Ammon's horn (tissue), 1 donor: ENCODE measurements around the gene GET4.
"Not testable (repeated sequence)": the region's sequence is repeated elsewhere in the genome, so short reads cannot be mapped to it uniquely, and the experiment has no call there.

Experiments used
- DNase-seq: peaks from one replicate; pipeline ENCODE4 v3.0.0-alpha.2; 2016; ENCODE audit warnings: low spot score

The GET4 gene

DNA sequence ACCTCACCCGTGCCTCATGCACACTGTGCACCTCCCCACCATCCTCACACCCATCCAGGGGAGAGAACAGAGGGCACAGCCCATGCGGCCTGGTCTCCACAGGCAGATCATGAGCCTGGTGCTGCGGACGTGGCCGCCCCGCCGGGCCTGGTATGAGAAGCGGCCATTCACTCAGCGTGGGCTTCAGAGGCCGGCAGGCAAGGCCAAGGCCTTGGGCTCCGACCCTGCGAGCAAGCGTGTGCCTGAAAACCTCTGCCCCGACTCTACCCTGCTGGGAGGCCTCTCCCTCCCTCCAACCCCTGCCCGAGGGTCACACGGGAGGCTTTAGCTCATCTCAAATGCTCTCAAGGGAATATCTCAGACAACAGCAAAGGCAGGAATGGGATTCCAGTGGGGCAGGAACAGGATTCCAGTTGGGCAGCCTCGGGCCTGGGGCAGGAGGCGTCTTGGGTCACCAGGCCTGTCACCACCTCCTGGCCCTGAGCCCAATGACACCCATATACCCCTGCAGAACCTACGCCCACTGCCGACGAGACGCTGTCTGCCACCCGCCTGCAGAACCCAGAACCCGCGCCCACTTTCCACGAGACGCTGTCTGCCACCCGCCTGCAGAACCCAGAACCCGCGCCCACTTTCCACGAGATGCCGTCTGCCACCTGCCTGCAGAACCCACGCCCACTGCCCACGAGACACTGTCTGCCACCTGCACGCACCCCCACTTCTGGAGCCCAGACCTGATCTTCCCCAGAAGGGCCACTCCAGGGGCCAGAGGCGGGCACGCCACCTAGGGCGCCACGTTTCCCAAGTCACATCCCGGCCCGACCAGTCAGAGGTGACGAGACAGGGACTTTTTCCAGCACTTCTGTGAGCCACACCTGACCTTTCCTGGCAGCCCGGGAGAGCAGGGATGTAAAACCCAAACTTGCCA lies 39.2 kb downstream of the GET4 start:
- no peak for DNase-seq

DNA sequence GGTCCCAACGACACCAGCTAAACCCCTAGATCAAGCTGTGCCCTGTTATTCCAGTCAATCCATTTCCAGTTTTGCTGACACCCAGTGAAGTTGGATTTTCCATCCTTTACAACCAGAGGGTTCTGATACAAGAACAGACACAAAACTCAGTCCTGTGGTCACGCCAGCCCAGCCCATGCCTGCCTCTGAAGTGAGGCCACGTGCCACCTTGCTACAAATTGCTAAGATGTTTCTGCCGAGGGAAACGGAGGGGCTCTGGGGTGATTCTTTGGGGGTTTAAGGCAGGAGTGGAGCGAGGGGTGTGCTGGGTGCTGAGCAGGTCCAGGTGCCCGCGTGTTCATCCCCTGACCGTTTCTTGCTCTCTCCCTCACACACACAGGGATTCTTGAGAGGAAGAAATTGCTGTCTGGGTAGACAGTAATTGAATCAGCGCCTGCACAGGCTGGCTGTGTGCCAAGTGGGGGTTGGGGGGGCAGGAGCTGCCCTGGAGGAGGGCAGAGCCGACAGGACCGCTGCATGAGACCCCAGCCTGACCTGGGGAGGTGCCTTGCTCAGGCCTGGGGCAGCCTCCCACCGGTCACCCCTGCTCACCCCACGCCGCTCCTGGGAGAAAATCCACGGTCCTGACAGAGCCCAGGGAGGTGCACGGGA lies 40.1 kb downstream of the GET4 start:
- DNase-seq, result no peak

DNA sequence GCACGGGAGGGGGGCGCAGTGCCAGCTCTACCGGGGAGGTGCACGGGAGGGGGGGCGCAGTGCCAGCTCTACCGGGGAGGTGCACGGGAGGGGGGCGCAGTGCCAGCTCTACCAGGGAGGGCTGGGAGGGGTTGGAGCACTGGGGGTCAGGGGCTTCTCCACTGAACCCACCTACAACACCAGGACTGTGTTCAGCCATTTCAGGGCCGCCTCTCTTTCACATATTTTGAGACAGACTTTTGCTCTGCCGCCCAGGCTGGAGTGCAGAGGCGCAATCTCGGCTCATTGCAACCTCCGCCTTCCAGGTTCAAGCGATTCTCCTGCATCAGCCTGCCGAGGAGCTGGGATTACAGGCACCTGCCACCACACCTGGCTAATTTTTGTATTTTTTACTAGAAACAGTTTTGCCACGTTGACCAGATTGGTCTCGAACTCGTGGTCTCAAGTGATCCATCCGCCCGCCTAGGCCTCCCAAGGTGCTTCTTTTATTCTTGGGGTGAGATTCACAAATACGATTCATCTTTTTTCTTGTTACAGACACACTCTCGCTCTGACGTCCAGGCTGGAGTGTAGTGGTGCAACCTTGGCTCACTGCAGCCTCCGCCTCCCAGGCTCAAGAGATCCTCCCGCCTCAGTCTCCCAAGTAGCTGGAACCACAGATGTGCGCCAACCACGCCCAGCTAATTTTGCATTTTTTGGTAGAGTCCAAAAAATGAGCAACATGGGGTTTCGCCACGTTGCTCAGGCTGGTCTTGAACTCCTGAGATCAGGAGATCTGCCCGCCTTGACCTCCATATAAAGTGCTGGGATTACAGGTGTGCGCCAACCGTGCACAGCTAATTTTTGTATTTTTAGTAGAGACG lies 41.1 kb downstream of the GET4 start:
- no peak for DNase-seq

DNA sequence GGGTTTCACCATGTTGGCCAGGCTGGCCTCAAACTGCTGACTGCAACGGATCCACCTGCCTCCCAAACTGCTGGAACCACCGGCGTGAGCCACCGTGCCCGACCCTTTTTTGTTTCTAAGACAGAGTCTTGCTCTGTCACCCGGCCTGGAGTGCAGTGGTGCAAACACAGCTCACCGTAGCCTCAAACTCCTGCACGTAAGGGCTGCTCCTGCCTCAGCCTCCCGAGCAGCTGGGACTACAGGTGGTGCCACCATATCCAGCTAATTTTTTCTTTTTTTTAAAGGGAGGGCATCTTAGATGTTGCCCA lies 41.7 kb downstream of the GET4 start:
- DNase-seq, result no peak

DNA sequence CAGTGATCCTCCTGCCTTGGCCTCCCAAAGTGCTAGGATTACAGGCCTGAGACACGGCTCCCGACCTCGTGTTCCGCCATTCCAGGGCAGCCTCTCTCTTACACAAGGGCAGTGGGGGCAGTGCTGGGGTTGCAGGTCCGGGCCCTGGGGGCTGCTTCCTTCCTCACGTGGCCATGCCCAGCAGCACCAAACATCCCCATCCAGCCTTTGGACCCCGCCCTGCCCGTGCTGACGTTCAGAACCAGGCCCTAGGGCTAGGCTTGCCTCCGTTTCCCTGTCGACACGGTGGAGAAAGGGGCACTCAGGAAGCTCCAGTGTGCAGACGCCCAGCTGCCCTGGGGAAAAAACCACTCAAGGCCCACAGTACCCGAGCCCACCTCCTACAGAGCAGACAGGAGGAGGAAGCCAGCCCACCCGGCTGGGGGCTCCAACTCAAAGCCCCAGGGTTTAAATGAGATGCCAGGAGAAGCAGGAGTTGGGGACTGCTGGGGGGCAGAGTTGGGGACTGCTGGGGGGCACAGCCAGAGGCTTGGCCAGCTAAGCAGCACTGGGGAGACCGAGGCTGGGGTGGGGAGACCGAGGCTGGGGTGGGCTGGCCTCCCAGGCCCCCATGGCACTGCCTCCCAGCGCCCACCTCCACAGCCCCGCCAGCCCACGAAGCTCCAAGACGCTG lies 42.2 kb downstream of the GET4 start:
- no peak for DNase-seq

DNA sequence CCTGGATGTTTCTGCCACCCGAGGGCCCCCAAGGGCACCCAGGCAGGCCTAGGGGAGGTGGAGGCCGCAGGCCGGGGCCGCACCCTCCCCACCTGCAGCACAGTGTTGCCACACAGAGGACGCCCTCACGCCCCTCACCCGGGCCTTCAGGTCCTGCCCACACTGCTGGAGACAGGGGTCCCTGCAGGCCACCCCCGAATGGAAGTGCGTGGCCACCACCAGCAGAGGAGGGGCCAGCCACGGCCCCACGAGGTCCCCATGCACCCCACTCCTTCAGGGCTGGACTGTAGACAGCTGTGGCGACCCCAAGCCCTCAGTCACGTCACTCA lies 42.7 kb downstream of the GET4 start:
- DNase-seq, result no peak

DNA sequence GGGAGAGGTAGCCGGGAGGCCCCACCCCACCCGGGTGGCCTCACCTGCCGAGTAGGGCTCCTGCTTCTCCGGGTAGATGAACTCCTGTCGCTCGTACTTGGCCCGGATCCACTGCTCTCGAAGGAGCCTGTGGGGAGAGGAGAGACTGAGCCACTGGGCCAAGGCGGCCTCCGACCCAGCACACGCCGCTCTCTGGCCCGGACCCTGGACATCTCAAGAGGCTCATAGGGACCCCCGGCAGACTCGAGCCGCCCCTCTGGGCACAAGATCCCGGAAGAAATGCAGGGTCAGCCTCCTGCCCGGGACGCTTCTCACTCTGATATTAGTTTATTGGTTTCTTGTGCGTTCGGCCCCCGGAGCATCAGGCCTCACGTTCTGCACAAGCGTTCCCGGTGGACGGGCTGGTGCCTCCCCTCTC lies 43.6 kb downstream of the GET4 start:
- DNase-seq, result no peak

DNA sequence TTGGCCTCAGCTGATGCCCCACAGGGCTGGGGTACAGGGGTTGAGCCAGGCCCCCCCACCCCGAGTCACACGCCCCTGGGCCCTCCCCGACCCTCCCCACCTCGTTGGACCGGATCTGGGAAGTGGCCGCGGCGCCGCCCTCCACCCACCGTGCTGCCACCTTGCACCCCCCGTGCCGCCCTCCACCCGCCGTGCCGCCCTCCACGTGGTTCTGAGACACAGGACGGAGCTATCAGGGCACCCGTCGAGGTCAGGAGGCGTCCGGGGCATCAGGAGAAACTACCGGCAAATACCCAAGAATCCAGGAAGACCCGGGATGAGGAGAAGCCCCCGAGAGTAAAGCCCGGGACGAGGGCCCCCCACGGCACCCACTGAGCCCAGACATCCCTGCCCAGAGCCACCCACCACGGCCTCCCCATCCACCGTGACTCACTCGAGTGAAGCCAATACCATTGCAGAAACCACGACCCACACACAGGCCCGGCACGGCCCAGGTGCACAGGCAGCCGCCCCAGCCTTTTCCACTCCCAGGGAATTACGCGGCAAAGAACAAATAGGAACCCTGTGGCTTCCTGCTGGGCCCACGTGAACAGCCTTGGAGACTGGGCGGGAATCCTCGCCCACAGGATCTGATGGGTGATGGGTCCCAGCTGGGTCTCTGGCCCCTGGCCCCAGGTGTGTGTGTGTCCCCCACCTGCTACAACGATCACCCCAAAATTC lies 44.2 kb downstream of the GET4 start:
- no peak for DNase-seq

DNA sequence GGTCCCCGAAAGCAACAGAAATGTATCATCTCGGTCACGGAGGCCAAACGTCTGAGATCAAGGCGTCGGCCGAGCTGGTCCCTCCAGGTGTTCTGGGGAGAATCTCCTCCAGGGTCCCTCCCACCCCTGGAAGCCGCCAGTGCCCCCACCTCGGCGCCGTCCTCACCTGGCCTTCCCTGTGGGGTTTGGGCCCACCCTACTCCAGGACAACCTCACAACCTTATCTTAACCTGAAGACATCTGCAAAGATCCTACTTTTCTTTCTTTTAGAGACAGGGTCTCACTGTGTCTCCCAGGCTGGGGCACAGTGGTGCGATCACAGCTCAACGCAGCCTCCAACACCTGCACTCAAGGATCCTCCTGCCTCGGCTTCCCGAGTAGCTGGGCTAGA lies 44.7 kb downstream of the GET4 start:
- no peak for DNase-seq

DNA sequence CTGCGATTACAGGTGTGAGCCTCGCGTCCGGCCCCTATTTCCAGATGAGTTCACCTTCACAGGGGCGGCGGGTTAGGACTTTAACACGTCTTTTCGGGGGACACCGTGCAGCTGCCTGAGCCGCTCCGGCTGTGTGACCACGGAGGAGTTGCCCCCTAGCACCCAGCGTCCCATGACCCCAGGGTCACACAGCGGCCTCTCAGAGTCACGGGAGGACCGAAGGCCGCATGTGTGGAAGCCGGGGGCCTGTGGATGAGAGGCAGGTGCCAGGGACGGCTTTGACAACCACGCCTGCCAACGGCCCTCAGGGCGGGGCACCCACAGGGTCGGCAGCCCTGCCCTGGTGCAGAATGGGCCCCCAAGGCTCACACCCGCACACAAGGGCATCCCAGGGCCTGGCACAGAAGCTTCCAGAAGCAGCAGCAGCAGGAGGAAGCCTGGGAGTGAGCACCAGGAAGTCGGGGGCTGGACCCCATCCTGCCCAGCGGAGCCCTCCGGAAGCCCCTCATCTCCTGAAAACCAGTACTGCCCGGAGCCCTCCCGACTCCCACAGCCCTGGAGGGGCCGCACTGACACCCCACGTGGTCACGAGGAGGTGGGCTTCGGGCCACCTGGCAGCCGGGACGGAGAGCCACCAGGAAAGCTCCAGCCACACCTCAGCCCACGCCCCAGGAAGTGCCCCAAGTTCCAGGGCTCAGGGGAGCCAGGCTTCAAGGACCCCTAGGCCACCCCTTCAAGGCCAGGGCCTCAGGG lies 45.4 kb downstream of the GET4 start:
- DNase-seq, result no peak

DNA sequence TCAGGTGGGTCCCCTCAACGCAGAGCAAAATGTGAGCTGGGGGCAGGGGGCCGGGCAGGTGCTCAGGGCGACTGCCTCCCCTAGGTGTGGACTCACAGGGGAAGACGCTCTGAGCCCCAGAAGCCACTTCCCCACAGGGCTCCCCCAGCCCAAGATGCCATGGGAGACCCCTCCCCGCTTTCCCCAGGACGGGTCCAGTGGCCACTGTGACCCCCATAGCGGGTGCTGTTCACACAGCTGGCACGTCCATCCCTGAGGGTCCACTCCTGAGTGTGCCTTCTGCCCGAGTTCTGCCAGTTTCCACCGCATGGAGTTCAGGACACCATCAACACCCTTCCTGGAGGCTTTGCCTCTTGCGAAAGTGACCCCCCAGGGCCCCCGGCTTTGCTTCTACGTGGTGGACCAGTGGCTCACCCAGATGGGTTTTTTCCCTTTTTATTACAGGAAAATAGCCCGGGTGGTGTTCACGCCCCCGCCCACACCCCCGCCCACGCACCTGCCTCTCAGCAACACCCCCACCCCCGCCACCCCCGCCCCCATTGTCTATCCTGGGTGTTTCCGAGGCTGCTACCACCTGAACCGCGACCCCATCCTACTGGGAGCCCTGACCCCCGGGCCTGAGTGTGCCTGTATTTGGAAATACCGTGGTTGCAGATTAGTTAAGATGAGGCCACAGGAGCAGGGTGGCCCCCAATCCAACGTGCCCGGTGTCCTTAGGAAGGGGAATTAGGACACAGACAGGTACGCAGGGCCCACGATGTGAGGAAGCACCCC lies 46.2 kb downstream of the GET4 start:
- DNase-seq, result no peak

DNA sequence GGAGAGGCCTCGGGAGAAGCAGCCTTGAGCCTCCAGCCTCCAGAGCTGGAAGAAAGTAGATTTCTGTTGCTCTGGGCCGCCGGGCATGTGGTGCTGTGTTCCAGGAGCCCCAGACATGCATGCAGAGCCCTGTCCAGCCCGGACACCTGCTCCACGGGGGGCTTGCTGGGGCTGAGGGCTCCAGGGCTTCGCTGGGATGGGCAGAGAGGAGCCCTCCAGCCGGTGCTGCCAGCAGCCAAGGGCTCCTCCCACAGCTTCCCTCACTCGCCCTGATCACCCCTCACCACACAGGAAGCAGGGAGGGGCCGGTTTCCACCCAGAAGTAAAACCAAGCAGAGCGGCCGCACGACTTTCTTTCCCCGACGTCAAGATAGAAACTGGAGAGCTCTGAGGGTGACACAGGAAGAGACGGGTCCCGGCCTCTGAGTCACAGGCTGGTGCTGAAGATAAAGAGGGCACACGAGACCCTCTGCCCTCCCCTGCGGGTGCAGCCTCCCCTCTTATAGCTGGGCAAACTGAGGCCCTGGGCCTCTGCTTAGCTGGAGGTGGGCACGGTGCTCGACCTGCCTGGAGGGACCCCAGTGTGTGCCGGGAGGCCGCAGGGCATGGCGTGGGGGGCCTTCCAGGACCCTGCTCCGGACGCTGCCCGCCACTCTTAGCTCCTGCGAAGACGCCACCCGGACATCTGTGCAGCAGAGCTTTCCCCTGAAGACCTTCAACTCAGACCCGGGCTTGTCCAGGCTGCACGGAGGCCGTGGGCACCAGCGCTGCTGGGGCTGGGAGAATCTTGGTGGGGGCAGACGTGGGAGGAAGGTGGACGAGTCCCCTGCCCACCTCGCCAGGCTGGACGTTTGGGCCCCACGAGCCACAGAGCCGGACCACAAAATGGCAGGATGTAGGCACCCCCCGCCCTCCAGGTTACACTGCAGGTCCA lies 47.0 kb downstream of the GET4 start:
- DNase-seq, result peak; percentile 58

DNA sequence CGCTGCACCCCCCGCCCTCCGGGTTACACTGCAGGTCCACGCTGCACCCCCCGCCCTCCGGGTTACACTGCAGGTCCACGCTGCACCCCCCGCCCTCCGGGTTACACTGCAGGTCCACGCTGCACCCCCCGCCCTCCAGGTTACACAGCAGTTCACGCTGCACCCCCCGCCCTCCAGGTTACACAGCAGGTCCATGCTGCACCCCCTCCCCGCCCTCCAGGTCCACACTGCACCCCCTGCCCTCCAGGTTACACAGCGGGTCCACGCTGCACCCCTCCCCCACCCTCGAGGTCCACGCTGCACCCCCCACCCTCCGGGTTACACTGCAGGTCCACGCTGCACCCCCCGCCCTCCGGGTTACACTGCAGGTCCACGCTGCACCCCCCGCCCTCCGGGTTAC lies 47.7 kb downstream of the GET4 start:
- DNase-seq, result not testable (repeated sequence)

DNA sequence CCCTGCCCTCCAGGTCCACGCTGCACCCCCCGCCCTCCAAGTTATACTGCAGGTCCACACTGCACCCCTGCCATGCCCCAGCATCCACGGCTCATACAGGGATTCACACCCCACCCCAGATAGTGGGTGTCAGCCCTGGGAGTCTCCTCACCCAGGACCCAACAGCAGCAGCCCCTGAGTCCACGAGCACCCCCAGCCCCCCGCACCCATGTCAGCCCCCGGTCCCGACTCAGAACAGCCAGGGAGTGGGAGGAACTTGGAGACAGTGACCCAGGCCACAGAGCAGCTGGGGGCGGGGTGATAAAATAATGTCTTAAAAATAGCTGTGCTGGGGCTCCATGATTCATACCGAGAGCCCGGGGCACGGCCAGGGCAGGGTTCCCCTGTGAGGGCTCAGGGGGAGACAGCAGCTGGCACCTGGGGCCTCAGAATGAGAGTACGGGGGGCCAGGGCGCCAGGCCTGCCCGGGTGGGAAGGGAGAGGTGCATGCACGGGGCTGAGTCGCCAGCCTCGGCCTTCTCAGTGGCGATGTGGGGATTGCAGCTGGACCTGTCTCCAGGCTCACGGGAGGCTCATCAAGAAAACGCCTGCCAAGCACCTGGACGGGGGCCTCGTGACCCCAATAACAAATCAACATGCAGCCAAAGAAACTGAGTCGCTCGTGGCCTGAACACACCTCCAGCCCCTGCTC lies 48.3 kb downstream of the GET4 start:
- no peak for DNase-seq

DNA sequence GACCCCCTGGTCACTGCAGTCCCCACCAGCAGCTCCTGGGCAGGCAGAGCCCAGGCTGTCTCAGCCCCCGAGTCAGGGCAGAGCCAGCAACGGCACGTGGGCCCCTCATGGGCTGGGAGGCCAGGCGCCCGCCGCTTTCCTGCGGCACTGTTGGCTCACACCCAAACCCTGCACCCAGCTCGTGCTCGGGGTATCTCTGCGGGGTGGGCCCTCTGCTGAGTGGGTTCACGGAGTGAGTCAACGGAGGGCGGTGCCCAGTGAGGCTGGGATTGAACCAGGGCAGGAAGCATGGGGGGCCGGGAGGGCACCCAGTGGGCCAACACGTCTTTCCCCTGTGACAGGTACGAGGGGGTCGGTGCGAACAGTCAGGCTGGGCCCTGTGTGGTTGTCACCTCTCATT lies 49.2 kb downstream of the GET4 start:
- no peak for DNase-seq

DNA sequence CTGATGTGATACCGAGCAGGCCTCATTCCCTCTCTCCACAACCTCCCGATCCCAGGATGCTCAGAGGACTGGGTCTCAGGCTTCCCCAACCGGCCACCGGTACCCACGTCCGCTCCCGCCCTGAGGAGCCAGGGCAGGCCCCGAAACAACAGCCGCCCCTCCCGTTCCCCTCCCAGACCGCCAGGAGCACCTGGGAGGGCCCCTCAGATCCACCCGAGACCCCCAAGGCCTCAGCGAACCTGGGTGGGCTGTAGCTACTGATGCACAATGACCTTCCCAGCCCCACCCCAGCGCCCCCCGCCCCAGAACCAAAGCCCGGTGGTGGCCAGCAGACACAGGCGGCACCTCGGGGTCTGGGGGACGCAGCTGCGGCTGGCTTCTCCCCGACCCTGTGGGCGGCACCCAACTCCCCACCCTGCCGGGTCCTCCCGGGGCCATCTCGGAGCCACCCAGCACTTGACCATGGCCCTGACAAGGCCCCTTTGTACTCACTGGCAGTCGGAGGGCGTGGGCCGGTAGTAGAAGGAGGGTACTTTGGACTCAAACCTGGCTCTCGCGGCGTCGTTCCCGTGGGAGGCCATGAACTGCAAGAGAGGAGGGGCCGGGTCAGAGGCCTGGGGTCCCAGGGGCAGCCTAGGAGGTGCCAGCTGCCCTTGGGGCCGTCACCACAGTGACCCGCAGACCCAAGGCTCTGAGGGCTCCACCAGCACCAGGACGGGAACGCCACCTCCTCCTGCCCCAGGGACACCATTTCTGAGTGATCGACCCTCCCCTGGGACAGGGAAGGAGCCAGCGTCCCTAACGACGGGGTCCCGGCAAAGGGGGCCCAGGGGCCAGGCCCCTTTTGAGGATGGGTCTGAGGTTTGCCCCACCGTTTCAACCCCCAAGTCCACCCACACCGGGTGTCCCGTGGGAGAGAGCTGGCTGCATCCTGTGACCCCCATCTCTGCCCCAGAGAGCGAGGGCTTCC lies 50.0 kb downstream of the GET4 start:
- DNase-seq, result peak; percentile 81

DNA sequence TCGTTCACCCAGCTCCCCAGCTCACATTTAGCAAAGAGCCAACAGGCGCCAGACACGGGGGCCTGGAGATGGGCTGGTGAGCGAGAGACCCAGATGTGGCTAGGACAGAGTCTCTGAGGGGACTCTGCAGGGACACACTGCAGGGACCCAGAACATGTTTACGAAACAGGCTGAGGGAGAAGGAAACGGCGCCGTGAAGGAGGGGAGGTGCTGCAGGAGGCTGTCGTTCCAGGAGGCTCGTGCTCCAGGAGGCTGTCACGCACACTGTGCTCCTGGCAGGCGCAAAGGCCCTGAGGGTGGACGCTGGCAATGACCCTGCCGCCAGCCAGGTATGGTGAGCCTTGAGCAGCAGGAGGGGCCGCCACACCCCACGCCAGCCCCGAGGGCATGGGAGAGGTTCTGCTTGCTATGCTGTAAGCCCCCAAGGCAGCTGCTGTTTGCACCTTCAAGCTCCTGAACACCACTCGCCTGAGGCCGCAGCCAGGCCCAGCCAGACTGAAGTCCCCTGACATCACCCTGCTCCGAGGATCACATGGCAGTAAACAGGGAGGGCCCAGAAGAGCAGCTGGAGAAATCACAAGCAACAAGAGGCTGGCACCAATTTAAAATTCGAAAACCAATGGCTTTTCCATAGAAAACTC lies 50.8 kb downstream of the GET4 start:
- DNase-seq, result peak; percentile 88
